Prostate gland (tissue), 2 donors: ENCODE measurements around the gene MARK2. TPM values are rescaled to one million over a fixed set of nuclear protein-coding genes. Genes with fewer than 3 reads are reported as not detected.
A peak's percentile ranks its signal among the peaks of the same experiment; 100 is the strongest.

Source experiments
- DNase-seq: peaks from one replicate; pipeline ENCODE4 v3.0.0-alpha.2; 2019; ENCODE audit warnings: low spot score
- H3K27ac ChIP-seq, 2 donors: fragments of 200-600 bp; sonication (generic); 2 replicates each; pipeline ENCODE4 v1.5.1; 2017 to 2019
- H3K27me3 ChIP-seq: fragments of 200-600 bp; sonication (generic); replicated peaks from 2 replicates; pipeline ENCODE4 v1.5.1; 2019; ENCODE audit not compliant: insufficient read depth
- H3K36me3 ChIP-seq, 2 donors: fragments of 200-600 bp; sonication (generic); 1 replicate in 1 of 2; 2 replicates in 1 of 2; pipeline versions ENCODE4 v1.5.1 to v1.8.1; 2017 to 2019
- H3K4me1 ChIP-seq: fragments of 200-600 bp; sonication (generic); replicated peaks from 2 replicates; pipeline ENCODE4 v1.5.1; 2019
- H3K4me3 ChIP-seq, 2 donors: fragments of 200-600 bp; sonication (generic); 2 replicates each; pipeline ENCODE4 v1.5.1; 2017 to 2019
- H3K9me3 ChIP-seq: fragments of 200-600 bp; sonication (generic); 2 replicates; pipeline ENCODE4 v1.5.1; 2017
- CTCF ChIP-seq, 4 experiments: fragments of 200-600 bp in 2 of 4; fragments of 450-650 bp in 2 of 4; sonication (generic) in 2 of 4; IDR thresholded peaks; 1 replicate in 3 of 4; 2 replicates in 1 of 4; pipeline ENCODE4 v1.5.1; 2016 to 2019; ENCODE audit warnings: antibody characterized with exemption in 4 of 4, mild to moderate bottlenecking in 2 of 4, moderate library complexity in 2 of 4
- POLR2A ChIP-seq: fragments of 450-650 bp; IDR thresholded peaks from one replicate; pipeline ENCODE4 v1.6.1; 2016; ENCODE audit warnings: antibody characterized with exemption, mild to moderate bottlenecking
- POLR2AphosphoS5 ChIP-seq: sonication (generic); formaldehyde crosslinking; IDR thresholded peaks from one replicate; pipeline ENCODE4 v1.6.1; 2017; ENCODE audit warnings: antibody characterized with exemption
- WGBS: methylation state at CpG from one replicate; pipeline ENCODE4 v1.1.5; 2018; 5-methylcytosine and 5-hydroxymethylcytosine counted together
- intact Hi-C: fragments of 100-400 bp; cut with DNase I; formaldehyde crosslinking; loops from one replicate; pipeline ENCODE4 v1.14.2; 2022
- total RNA-seq, 2 donors: library from RNA; depleted of rRNA; stranded (reverse); fragments of >200 nt; gene quantifications; one replicate each; pipeline ENCODE4 v1.1.0, GENCODE V29; 2016

The MARK2 gene
- total RNA-seq, 2 donors from 2014 or later: 65.4 to 67.2 TPM

GRCh38 chr11:63905179-63905578 lies 66.3 kb downstream of the MARK2 start:
- no peaks in the 10 kb centered on the region for H3K27me3 ChIP-seq
- no peaks in the 10 kb centered on the region for H3K4me1 ChIP-seq
- TF ChIP-seq POLR2A (no peak), POLR2AphosphoS5 (no peak), CTCF (IDR thresholded peaks at IDR 0.05) (no peak)
- WGBS: 76% methylated on average over 6 of the region's 6 CpGs
- intact Hi-C loops: no loop called here
- no peak overlapping the region for H3K4me3 ChIP-seq
- H3K9me3 ChIP-seq: no peaks in the 10 kb centered on the region
- H3K36me3 ChIP-seq: peaks cover 24 to 44% of the 10 kb centered on the region in 2 donors
- DNase-seq: no peak
- no peak overlapping the region for H3K27ac ChIP-seq

GRCh38 chr11:63906087-63906486 lies 67.2 kb downstream of the MARK2 start:
- intact Hi-C loops: no loop called here
- Histone ChIP-seq H3K4me3 (no peak overlapping the region), H3K27ac (no peak overlapping the region), H3K27me3 (no peaks in the 10 kb centered on the region), H3K4me1 (no peaks in the 10 kb centered on the region), H3K9me3 (no peaks in the 10 kb centered on the region), H3K36me3 (peaks cover 24 to 34% of the 10 kb centered on the region in 2 donors)
- WGBS: 87% methylated on average over 4 of the region's 4 CpGs
- DNase-seq: no peak
- TF ChIP-seq POLR2AphosphoS5 (no peak), POLR2A (no peak), CTCF (IDR thresholded peaks at IDR 0.05) (no peak)

GRCh38 chr11:63906585-63906984 lies 67.7 kb downstream of the MARK2 start:
- Histone ChIP-seq H3K27ac (no peak overlapping the region), H3K9me3 (no peaks in the 10 kb centered on the region), H3K27me3 (no peaks in the 10 kb centered on the region), H3K36me3 (peaks cover 24 to 34% of the 10 kb centered on the region in 2 donors), H3K4me1 (no peaks in the 10 kb centered on the region), H3K4me3 (no peak overlapping the region)
- 83% methylated on average over 7 of the region's 7 CpGs for WGBS
- DNase-seq: no peak
- intact Hi-C loops: no loop called here
- peak in 1 of 4 experiments; percentile 37 for TF ChIP-seq CTCF (IDR thresholded peaks at IDR 0.05)
- no peak for TF ChIP-seq POLR2AphosphoS5

- Histone ChIP-seq H3K9me3 (no peaks in the 10 kb centered on the region), H3K27me3 (no peaks in the 10 kb centered on the region), H3K4me1 (no peaks in the 10 kb centered on the region), H3K4me3 (no peak overlapping the region), H3K27ac (no peak overlapping the region), H3K36me3 (peaks cover 23 to 30% of the 10 kb centered on the region in 2 donors)
- DNase-seq: no peak
- no peak for TF ChIP-seq POLR2AphosphoS5
- intact Hi-C loops: no loop called here
- 58% methylated on average over 6 of the region's 6 CpGs for WGBS
These were observed 68.2 kb downstream of the MARK2 start for GRCh38 chr11:63907063-63907462.

GRCh38 chr11:63907808-63908530 lies 69.1 kb downstream of the MARK2 start:
- H3K36me3 ChIP-seq: peaks cover 16 to 21% of the 10 kb centered on the region in 2 donors
- TF ChIP-seq CTCF (IDR thresholded peaks at IDR 0.05): no peak
- TF ChIP-seq POLR2AphosphoS5: no peak
- TF ChIP-seq POLR2A: no peak
- H3K27ac ChIP-seq: no peak overlapping the region
- H3K4me3 ChIP-seq: no peak overlapping the region
- no peaks in the 10 kb centered on the region for H3K27me3 ChIP-seq
- H3K4me1 ChIP-seq: no peaks in the 10 kb centered on the region
- no peaks in the 10 kb centered on the region for H3K9me3 ChIP-seq
- WGBS: 72% methylated on average over 21 of the region's 21 CpGs
- DNase-seq: no peak
- intact Hi-C loops: no loop called here
